IMR-90 (cell line): ENCODE data around the gene B3GALT4. TPM values are rescaled to one million over a fixed set of nuclear protein-coding genes. Genes with fewer than 3 reads are reported as not detected.

Source experiments
- ATAC-seq: fragments of 200-7000 bp; cut with Tn5 transposase; 2 replicates; pipeline ENCODE4 v1.9.1; 2020; ENCODE audit warnings: low read depth, mild to moderate bottlenecking, moderate library complexity
- BruUV-seq: library from RNA; stranded (reverse); fragments of 400-500 nt; replicated peaks from 2 replicates; lab custom pipeline; 2021; lab: Mats Ljungman, UMichigan
- CTCF ChIA-PET: fragments of 300-600 bp; formaldehyde crosslinking; extraction: SDS; loops from one replicate; lab custom pipeline; 2021; ENCODE audit warnings: antibody characterized with exemption; lab: Yijun Ruan, JAX
- POLR2A ChIA-PET: fragments of 300-600 bp; sonication (Branson Sonifier 250); formaldehyde crosslinking; loops from one replicate; lab custom pipeline; 2022; ENCODE audit warnings: antibody characterized with exemption; ENCODE audit not compliant: unreplicated experiment; lab: Charles Lee
- DNase-seq: peaks from one replicate; pipeline ENCODE4 v3.0.0; 2013
- H2AFZ ChIP-seq: replicated peaks from 2 replicates; pipeline ENCODE3; 2013; ENCODE audit warnings: low read length, mild to moderate bottlenecking; ENCODE audit not compliant: poor library complexity
- H2AK5ac ChIP-seq: 2 replicates; pipeline ENCODE4 v1.6.1; 2013; ENCODE audit warnings: low read depth, low read length, inconsistent platforms
- H2AK9ac ChIP-seq: replicated peaks from 2 replicates; pipeline ENCODE3; 2013; ENCODE audit warnings: mild to moderate bottlenecking, low read depth, low read length, moderate library complexity; ENCODE audit not compliant: poor library complexity
- H2BK120ac ChIP-seq: 2 replicates; pipeline ENCODE4 v1.6.1; 2013; ENCODE audit warnings: low read depth, low read length, inconsistent platforms
- H2BK15ac ChIP-seq: 3 replicates; pipeline ENCODE4 v1.6.1; 2013; ENCODE audit warnings: low read depth, low read length, inconsistent platforms
- H2BK20ac ChIP-seq: 2 replicates; pipeline ENCODE4 v1.6.1; 2013; ENCODE audit warnings: low read depth, mild to moderate bottlenecking, inconsistent platforms, low read length, moderate library complexity
- H2BK5ac ChIP-seq: 2 replicates; pipeline ENCODE4 v1.6.1; 2013; ENCODE audit warnings: mild to moderate bottlenecking, low read depth, low read length, inconsistent platforms; ENCODE audit not compliant: poor library complexity, severe bottlenecking
- H3K14ac ChIP-seq: replicated peaks from 2 replicates; pipeline ENCODE4 v1.6.1; 2013; ENCODE audit warnings: low read depth, low read length, inconsistent platforms
- H3K18ac ChIP-seq: 2 replicates; pipeline ENCODE4 v1.6.1; 2013; ENCODE audit warnings: low read depth, low read length, control low read depth
- H3K23ac ChIP-seq: 2 replicates; pipeline ENCODE4 v1.6.1; 2013; ENCODE audit warnings: low read depth, low read length, inconsistent platforms
- H3K27ac ChIP-seq: 2 replicates; pipeline ENCODE4 v1.5.1; 2013; ENCODE audit warnings: mild to moderate bottlenecking, control low read depth, low read length; ENCODE audit not compliant: insufficient read depth
- H3K27me3 ChIP-seq: 2 replicates; pipeline ENCODE4 v1.6.1; 2013; ENCODE audit warnings: low read length; ENCODE audit not compliant: control insufficient read depth, insufficient read depth
- H3K36me3 ChIP-seq: 2 replicates; pipeline ENCODE4 v1.6.1; 2013; ENCODE audit warnings: low read length, mixed read lengths; ENCODE audit not compliant: control insufficient read depth, insufficient read depth
- H3K4ac ChIP-seq: 2 replicates; pipeline ENCODE4 v1.6.1; 2013; ENCODE audit warnings: low read depth, low read length, inconsistent platforms
- H3K4me1 ChIP-seq: 2 replicates; pipeline ENCODE4 v1.6.1; 2013; ENCODE audit warnings: low read length, mixed read lengths; ENCODE audit not compliant: control insufficient read depth, insufficient read depth
- H3K4me2 ChIP-seq: 2 replicates; pipeline ENCODE4 v1.6.1; 2013; ENCODE audit warnings: low read depth, mild to moderate bottlenecking, control low read depth, low read length, moderate library complexity
- H3K4me3 ChIP-seq: 2 replicates; pipeline ENCODE4 v1.5.1; 2013; ENCODE audit warnings: low read depth, mild to moderate bottlenecking, control low read depth, low read length, moderate library complexity; ENCODE audit not compliant: insufficient read depth
- H3K56ac ChIP-seq: 2 replicates; pipeline ENCODE4 v1.6.1; 2013; ENCODE audit warnings: low read length, inconsistent platforms; ENCODE audit not compliant: insufficient read depth; ENCODE audit errors: extremely low read depth
- H3K79me1 ChIP-seq, 2 experiments: 2 replicates each; pipeline ENCODE4 v1.6.1; 2013; ENCODE audit warnings: low read length in 2 of 2, inconsistent platforms in 1 of 2, low read depth in 1 of 2
- H3K9ac ChIP-seq: 2 replicates; pipeline ENCODE4 v1.6.1; 2013; ENCODE audit warnings: low read depth, low read length, control low read depth
- H3K9me1 ChIP-seq: 2 replicates; pipeline ENCODE4 v1.6.1; 2013; ENCODE audit warnings: low read length, inconsistent platforms; ENCODE audit not compliant: insufficient read depth
- H3K9me3 ChIP-seq: 2 replicates; pipeline ENCODE4 v1.6.1; 2013; ENCODE audit warnings: low read length; ENCODE audit not compliant: control insufficient read depth, insufficient read depth
- H4K20me1 ChIP-seq: 2 replicates; pipeline ENCODE4 v1.6.1; 2013; ENCODE audit warnings: low read length, inconsistent platforms; ENCODE audit not compliant: insufficient read depth
- H4K5ac ChIP-seq: 2 replicates; pipeline ENCODE4 v1.6.1; 2013; ENCODE audit warnings: mild to moderate bottlenecking, low read depth, low read length, control low read depth
- H4K8ac ChIP-seq, 2 experiments: 2 replicates each; pipeline ENCODE4 v1.6.1; 2013; ENCODE audit warnings: low read depth in 2 of 2, low read length in 2 of 2, control low read depth in 1 of 2, inconsistent platforms in 1 of 2
- H4K91ac ChIP-seq: 2 replicates; pipeline ENCODE4 v1.6.1; 2013; ENCODE audit warnings: low read depth, low read length, inconsistent platforms; ENCODE audit not compliant: insufficient read depth
- CHD1 ChIP-seq: IDR thresholded peaks from 2 replicates; pipeline ENCODE4 v1.6.1; 2012; ENCODE audit warnings: low read depth, low read length, improper control_type of control experiment
- dilution Hi-C: fragments of 300-500 bp; cut with HindIII; formaldehyde crosslinking; loops from one replicate; pipeline ENCODE4 v1.14.3; 2018; ENCODE audit warnings: low sequenced_read_pairs; ENCODE audit not compliant: unreplicated experiment
- in situ Hi-C: fragments of 300-500 bp; cut with MboI; formaldehyde crosslinking; loops from 3 replicates; pipeline ENCODE4 v1.14.3; 2019; ENCODE audit warnings: low sequenced_read_pairs, inconsistent platforms, mixed read lengths
- intact Hi-C: fragments of 100-400 bp; cut with micrococcal nuclease; formaldehyde crosslinking; loops from 2 replicates; pipeline ENCODE4 v1.10.0; 2022
- polyA plus RNA-seq, 3 experiments: library from polyadenylated mRNA; depleted of rRNA; stranded (reverse); fragments of >200 nt; gene quantifications; 2 replicates each; pipeline ENCODE4 v1.2.3, GENCODE V29; 2012; ENCODE audit warnings: low replicate concordance in 1 of 3
- total RNA-seq: library from RNA; depleted of rRNA; stranded (reverse); fragments of >200 nt; gene quantifications from 2 replicates; pipeline ENCODE4 v1.2.3, GENCODE V29; 2012

The B3GALT4 gene
- total and polyA plus RNA-seq, 2 of the 4 experiments (the other 2 are of a cell fraction), result 0.70 to 0.72 TPM

GRCh38 chr6:33252759-33253158 is 24.2 kb upstream of the B3GALT4 start:
- intact Hi-C loops (no loop called here), dilution Hi-C loops (no loop called here), in situ Hi-C loops (no loop called here)
- no peak overlapping the region for H4K91ac ChIP-seq
- no peak overlapping the region for H3K9ac ChIP-seq
- H2BK120ac ChIP-seq, result no peak overlapping the region
- no peak overlapping the region for H3K4ac ChIP-seq
- no peak overlapping the region for H2AFZ ChIP-seq
- TF ChIP-seq CHD1, result no peak
- no peak overlapping the region for H3K27ac ChIP-seq
- H3K27me3 ChIP-seq, result no peaks in the 10 kb centered on the region
- ChIA-PET CTCF (no interaction called here), POLR2A (no interaction called here)
- H4K5ac ChIP-seq, result no peak overlapping the region
- ATAC-seq (no peak), DNase-seq (no peak)
- H4K8ac ChIP-seq, result no peak overlapping the region
- H2BK5ac ChIP-seq, result no peak overlapping the region
- peaks cover 11% of the 10 kb centered on the region; the same call in 1 of the 2 replicates for H3K36me3 ChIP-seq
- H3K56ac ChIP-seq, result no peak overlapping the region
- no peak overlapping the region for H3K4me3 ChIP-seq
- no peak overlapping the region for H2AK9ac ChIP-seq
- no peak overlapping the region for H3K18ac ChIP-seq
- no TSS peak for BruUV-seq
- no peak overlapping the region for H2BK20ac ChIP-seq
- H2AK5ac ChIP-seq, result no peak overlapping the region
- H3K79me1 ChIP-seq, result peaks cover 3 to 35% of the 10 kb centered on the region in 2 experiments; a peak in 3 of 4 replicates
- H3K9me3 ChIP-seq, result no peaks in the 10 kb centered on the region
- H3K14ac ChIP-seq, result no peak overlapping the region
- H3K4me2 ChIP-seq, result no peak overlapping the region
- H2BK15ac ChIP-seq, result no peak overlapping the region
- H4K20me1 ChIP-seq, result peaks cover 3% of the 10 kb centered on the region; the same call in 1 of the 2 replicates
- H3K23ac ChIP-seq, result no peak overlapping the region
- peaks cover 12% of the 10 kb centered on the region for H3K4me1 ChIP-seq
- H3K9me1 ChIP-seq, result peaks cover 11% of the 10 kb centered on the region
